ENCODE results near the gene CLCN6.

CLCN6 gene, protein sequence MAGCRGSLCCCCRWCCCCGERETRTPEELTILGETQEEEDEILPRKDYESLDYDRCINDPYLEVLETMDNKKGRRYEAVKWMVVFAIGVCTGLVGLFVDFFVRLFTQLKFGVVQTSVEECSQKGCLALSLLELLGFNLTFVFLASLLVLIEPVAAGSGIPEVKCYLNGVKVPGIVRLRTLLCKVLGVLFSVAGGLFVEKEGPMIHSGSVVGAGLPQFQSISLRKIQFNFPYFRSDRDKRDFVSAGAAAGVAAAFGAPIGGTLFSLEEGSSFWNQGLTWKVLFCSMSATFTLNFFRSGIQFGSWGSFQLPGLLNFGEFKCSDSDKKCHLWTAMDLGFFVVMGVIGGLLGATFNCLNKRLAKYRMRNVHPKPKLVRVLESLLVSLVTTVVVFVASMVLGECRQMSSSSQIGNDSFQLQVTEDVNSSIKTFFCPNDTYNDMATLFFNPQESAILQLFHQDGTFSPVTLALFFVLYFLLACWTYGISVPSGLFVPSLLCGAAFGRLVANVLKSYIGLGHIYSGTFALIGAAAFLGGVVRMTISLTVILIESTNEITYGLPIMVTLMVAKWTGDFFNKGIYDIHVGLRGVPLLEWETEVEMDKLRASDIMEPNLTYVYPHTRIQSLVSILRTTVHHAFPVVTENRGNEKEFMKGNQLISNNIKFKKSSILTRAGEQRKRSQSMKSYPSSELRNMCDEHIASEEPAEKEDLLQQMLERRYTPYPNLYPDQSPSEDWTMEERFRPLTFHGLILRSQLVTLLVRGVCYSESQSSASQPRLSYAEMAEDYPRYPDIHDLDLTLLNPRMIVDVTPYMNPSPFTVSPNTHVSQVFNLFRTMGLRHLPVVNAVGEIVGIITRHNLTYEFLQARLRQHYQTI

DNA sequence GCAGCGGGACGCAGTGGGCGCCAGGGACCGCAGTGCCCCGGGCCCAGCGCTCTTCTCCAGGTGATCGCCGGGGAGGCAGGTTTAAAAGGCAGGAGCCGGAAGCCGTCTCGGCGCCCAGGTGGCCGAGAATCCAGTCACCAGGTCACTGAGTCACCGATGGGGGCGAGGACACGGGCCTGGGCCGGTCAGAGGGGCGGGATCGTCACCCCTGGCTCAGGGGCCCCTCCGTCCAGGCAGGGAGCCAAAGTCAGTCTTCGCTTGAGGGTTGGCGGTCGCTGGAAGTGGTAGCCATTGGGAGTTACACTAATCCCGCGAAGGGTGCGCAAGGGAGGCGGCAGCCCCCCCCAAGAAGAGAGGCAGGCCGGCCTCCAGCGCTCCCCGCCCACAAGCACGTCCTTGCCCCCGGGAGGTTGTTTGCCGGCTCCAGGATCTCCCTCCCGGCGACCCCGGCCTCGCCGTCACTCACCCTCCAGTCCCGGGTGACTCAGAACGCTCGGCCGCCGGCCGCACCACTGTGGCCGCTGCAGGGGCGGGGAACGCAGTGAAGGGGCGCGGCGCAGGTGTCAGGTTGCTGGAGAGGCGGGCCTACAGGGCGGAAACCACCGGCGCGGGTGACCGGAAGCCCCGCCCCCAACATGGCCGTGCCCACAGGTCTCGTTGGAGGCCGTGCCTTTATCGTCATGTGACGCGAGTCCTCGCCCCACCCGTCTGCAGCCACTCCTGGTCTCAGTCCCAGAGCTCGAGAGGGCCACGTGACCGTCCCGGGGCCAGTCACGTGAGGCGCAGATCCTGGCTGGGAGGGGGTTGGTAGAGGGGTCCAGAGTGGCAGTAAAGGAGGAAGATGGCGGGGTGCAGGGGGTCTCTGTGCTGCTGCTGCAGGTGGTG is at the start of gene CLCN6, which contains the start of gene MTHFR:
Gene CLCN6 (plus strand): TSS at position 770 of the 885 bp plus-strand sequence. CDS start 72 bp downstream, at position 842.
Gene MTHFR (minus strand): TSS at position 543 of the 885 bp plus-strand sequence. CDS start 2,848 bp downstream, outside the sequence.
- H3K4me2 ChIP-seq (ENCODE audit: low read depth, low read length) = peak within 1 kb of the TSS; percentile 98
- TF ChIP-seq EZH2phosphoT487 (IDR thresholded peaks at IDR 0.05; ENCODE audit: low read length) = no peak
- no peak for TF ChIP-seq CTCF (IDR thresholded peaks at IDR 0.05; ENCODE audit: low read length)
- TF ChIP-seq EZH2 (optimal IDR thresholded peaks at IDR 0.05; ENCODE audit: low read depth, low read length) = no peak
- peaks cover 51% of the 10 kb centered on the region for H3K79me2 ChIP-seq (ENCODE audit: low read length)
- no peaks in the 10 kb centered on the region for H4K20me1 ChIP-seq (ENCODE audit: insufficient read depth, low read length)
- H3F3A ChIP-seq (ENCODE audit: insufficient read depth, low read length) = peaks cover 26% of the 10 kb centered on the region
- H3K9me3 ChIP-seq (replicated peaks; ENCODE audit: insufficient read depth, low read length) = no peaks in the 10 kb centered on the region
- peak; percentile 100 for DNase-seq
- H2AFZ ChIP-seq (ENCODE audit: low read length) = peak within 1 kb of the TSS; percentile 85
- H3K9me2 ChIP-seq (replicated peaks; ENCODE audit: insufficient read depth, low read length) = no peaks in the 10 kb centered on the region
- H3K4me3 ChIP-seq (ENCODE audit: low read length) = peak within 1 kb of the TSS; percentile 72
- H3K4me1 ChIP-seq (ENCODE audit: low read length) = peaks cover 28% of the 10 kb centered on the region
- peak within 1 kb of the TSS; percentile 86 for H3K27ac ChIP-seq (ENCODE audit: low read length)
- no peaks in the 10 kb centered on the region for H3K27me3 ChIP-seq (replicated peaks; ENCODE audit: insufficient read depth, low read length)
- H3K36me3 ChIP-seq (replicated peaks; ENCODE audit: insufficient read depth, low read length) = no peaks in the 10 kb centered on the region
- H3K9ac ChIP-seq (ENCODE audit: low read length) = peak within 1 kb of the TSS; percentile 90

DNA sequence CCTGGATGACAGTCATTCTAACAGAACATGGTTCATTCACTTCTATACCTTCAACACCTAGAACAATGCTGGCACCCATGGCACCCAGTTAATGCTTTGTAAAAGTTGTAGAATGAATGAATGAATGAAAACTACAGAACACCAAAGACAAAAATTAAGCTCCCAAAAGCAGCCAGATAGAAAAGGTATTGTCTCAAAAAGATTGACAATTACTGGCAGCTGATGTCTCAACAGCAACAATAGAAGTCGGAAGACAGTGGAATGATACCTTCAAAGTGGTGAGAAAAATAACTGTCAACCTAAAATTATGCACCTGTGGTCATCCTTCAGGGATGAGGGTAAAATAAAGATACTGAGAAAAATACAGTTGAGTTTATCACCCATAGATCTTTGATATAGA is 48.9 kb upstream of the CLCN6 start:
- Histone ChIP-seq H3K36me3 (replicated peaks; ENCODE audit: insufficient read depth, low read length) (no peaks in the 10 kb centered on the region), H3K9me3 (replicated peaks; ENCODE audit: insufficient read depth, low read length) (no peaks in the 10 kb centered on the region), H3K4me2 (ENCODE audit: low read depth, low read length) (no peak overlapping the region), H3K79me2 (ENCODE audit: low read length) (no peaks in the 10 kb centered on the region), H3K9ac (ENCODE audit: low read length) (no peak overlapping the region), H3F3A (ENCODE audit: insufficient read depth, low read length) (no peaks in the 10 kb centered on the region), H4K20me1 (ENCODE audit: insufficient read depth, low read length) (no peaks in the 10 kb centered on the region), H3K4me3 (ENCODE audit: low read length) (no peak overlapping the region), H2AFZ (ENCODE audit: low read length) (no peak overlapping the region), H3K27ac (ENCODE audit: low read length) (no peak overlapping the region), H3K9me2 (replicated peaks; ENCODE audit: insufficient read depth, low read length) (no peaks in the 10 kb centered on the region), H3K27me3 (replicated peaks; ENCODE audit: insufficient read depth, low read length) (peaks cover 4% of the 10 kb centered on the region; the same call in 1 of the 2 replicates), H3K4me1 (ENCODE audit: low read length) (no peaks in the 10 kb centered on the region)
- TF ChIP-seq CTCF (IDR thresholded peaks at IDR 0.05; ENCODE audit: low read length) (no peak), EZH2phosphoT487 (IDR thresholded peaks at IDR 0.05; ENCODE audit: low read length) (no peak), EZH2 (optimal IDR thresholded peaks at IDR 0.05; ENCODE audit: low read depth, low read length) (no peak)
- DNase-seq = no peak

GRCh38 chr1:11759791-11760190 is 46.2 kb upstream of the CLCN6 start:
- H3K27ac ChIP-seq (ENCODE audit: low read length) = no peak overlapping the region
- no peaks in the 10 kb centered on the region for H3K79me2 ChIP-seq (ENCODE audit: low read length)
- H3F3A ChIP-seq (ENCODE audit: insufficient read depth, low read length) = no peaks in the 10 kb centered on the region
- H3K36me3 ChIP-seq (replicated peaks; ENCODE audit: insufficient read depth, low read length) = no peaks in the 10 kb centered on the region
- no peaks in the 10 kb centered on the region for H3K4me1 ChIP-seq (ENCODE audit: low read length)
- peaks cover 9% of the 10 kb centered on the region; the same call in 1 of the 2 replicates for H3K27me3 ChIP-seq (replicated peaks; ENCODE audit: insufficient read depth, low read length)
- no peaks in the 10 kb centered on the region for H4K20me1 ChIP-seq (ENCODE audit: insufficient read depth, low read length)
- H3K4me3 ChIP-seq (ENCODE audit: low read length) = no peak overlapping the region
- no peak overlapping the region for H2AFZ ChIP-seq (ENCODE audit: low read length)
- no peak for DNase-seq
- no peaks in the 10 kb centered on the region for H3K9me3 ChIP-seq (replicated peaks; ENCODE audit: insufficient read depth, low read length)
- no peaks in the 10 kb centered on the region for H3K9me2 ChIP-seq (replicated peaks; ENCODE audit: insufficient read depth, low read length)
- no peak overlapping the region for H3K4me2 ChIP-seq (ENCODE audit: low read depth, low read length)
- no peak for TF ChIP-seq CTCF (IDR thresholded peaks at IDR 0.05; ENCODE audit: low read length)
- TF ChIP-seq EZH2phosphoT487 (IDR thresholded peaks at IDR 0.05; ENCODE audit: low read length) = no peak
- TF ChIP-seq EZH2 (optimal IDR thresholded peaks at IDR 0.05; ENCODE audit: low read depth, low read length) = no peak
- no peak overlapping the region for H3K9ac ChIP-seq (ENCODE audit: low read length)

Data from MM.1S (cell line).